Naive thymus-derived CD4-positive, alpha-beta T cell (primary cell): ENCODE data around the gene MELK. TPM values are rescaled to one million over a fixed set of nuclear protein-coding genes. Genes with fewer than 3 reads are reported as not detected.
A peak's percentile ranks its signal among the peaks of the same experiment; 100 is the strongest.

ENCODE experiments used
- ATAC-seq: fragments of 150-1000 bp; cut with Tn5 transposase; 2 replicates; pipeline ENCODE4 v1.10.0; 2021; ENCODE audit warnings: mild to moderate bottlenecking, moderate library complexity
- CTCF ChIA-PET: fragments of 350-600 bp; sonication (Branson Sonifier 250); formaldehyde crosslinking; loops from one replicate; lab custom pipeline; 2021; ENCODE audit warnings: antibody characterized with exemption; lab: Charles Lee
- POLR2A ChIA-PET: fragments of 350-600 bp; sonication (Branson Sonifier 250); formaldehyde crosslinking; loops from one replicate; lab custom pipeline; 2021; ENCODE audit warnings: antibody characterized with exemption, inconsistent platforms; lab: Charles Lee
- DNase-seq, 9 donors: peaks; one replicate each; pipeline versions ENCODE4 v3.0.0 to v3.0.0-alpha.2; 2020 to 2022; ENCODE audit warnings: mixed read lengths in 1 of 9
- H3K27ac ChIP-seq: one replicate; pipeline ENCODE4 v1.7.0; 2013; ENCODE audit warnings: mild to moderate bottlenecking, low read depth, low read length, moderate library complexity
- H3K27me3 ChIP-seq, 2 donors: one replicate each; pipeline ENCODE4 v1.7.0; 2013; ENCODE audit warnings: low read length in 2 of 2, mild to moderate bottlenecking in 2 of 2, moderate library complexity in 2 of 2; ENCODE audit not compliant: control insufficient read depth in 2 of 2, insufficient read depth in 2 of 2
- H3K36me3 ChIP-seq, 3 experiments: 1 replicate in 2 of 3; 2 replicates in 1 of 3; pipeline ENCODE4 v1.7.0; 2013; ENCODE audit warnings: low read length in 3 of 3, mild to moderate bottlenecking in 3 of 3, moderate library complexity in 1 of 3; ENCODE audit not compliant: insufficient read depth in 3 of 3, control insufficient read depth in 2 of 3
- H3K4me1 ChIP-seq, 2 donors: one replicate each; pipeline ENCODE4 v1.7.0; 2013; ENCODE audit warnings: low read length in 2 of 2, mild to moderate bottlenecking in 2 of 2, moderate library complexity in 1 of 2; ENCODE audit not compliant: control insufficient read depth in 2 of 2, insufficient read depth in 2 of 2
- H3K4me3 ChIP-seq: 2 replicates; pipeline ENCODE4 v1.7.0; 2013; ENCODE audit warnings: mild to moderate bottlenecking, low read length
- H3K9me3 ChIP-seq, 3 experiments: 1 replicate in 2 of 3; 2 replicates in 1 of 3; pipeline ENCODE4 v1.7.0; 2013; ENCODE audit warnings: low read length in 3 of 3; ENCODE audit not compliant: control insufficient read depth in 2 of 3
- H3K27ac Mint-ChIP-seq, 9 donors: one replicate each; pipeline ENCODE4 v1.8.0; 2020 to 2022; ENCODE audit warnings: mixed read lengths in 9 of 9, mild to moderate bottlenecking in 8 of 9, moderate library complexity in 5 of 9, inconsistent platforms in 2 of 9
- H3K27me3 Mint-ChIP-seq, 5 donors: one replicate each; pipeline ENCODE4 v1.8.0; 2021 to 2022; ENCODE audit warnings: mixed read lengths in 5 of 5, mild to moderate bottlenecking in 1 of 5
- H3K36me3 Mint-ChIP-seq, 5 donors: one replicate each; pipeline ENCODE4 v1.8.0; 2020 to 2022; ENCODE audit warnings: mixed read lengths in 5 of 5, mild to moderate bottlenecking in 3 of 5, inconsistent platforms in 1 of 5
- H3K4me1 Mint-ChIP-seq, 7 donors: one replicate each; pipeline ENCODE4 v1.8.0; 2020 to 2022; ENCODE audit warnings: mixed read lengths in 7 of 7, mild to moderate bottlenecking in 3 of 7, inconsistent platforms in 1 of 7
- H3K4me3 Mint-ChIP-seq, 10 donors: one replicate each; pipeline ENCODE4 v1.8.0; 2020 to 2022; ENCODE audit warnings: mild to moderate bottlenecking in 10 of 10, mixed read lengths in 10 of 10, moderate library complexity in 6 of 10, inconsistent platforms in 2 of 10
- H3K9me3 Mint-ChIP-seq, 11 donors: one replicate each; pipeline ENCODE4 v1.8.0; 2020 to 2022; ENCODE audit warnings: mixed read lengths in 11 of 11, mild to moderate bottlenecking in 4 of 11, inconsistent platforms in 1 of 11, moderate library complexity in 1 of 11
- intact Hi-C, 2 donors: fragments of 100-400 bp; cut with micrococcal nuclease; formaldehyde crosslinking; loops; one replicate each; pipeline ENCODE4 v1.15.1; 2023
- polyA plus RNA-seq, 2 donors: library from polyadenylated mRNA; unstranded; fragments of 300-500 nt; fragmentation: Illumina TruSeq; gene quantifications; one replicate each; pipeline ENCODE4 v1.2.3, GENCODE V29; 2021
- total RNA-seq, 6 experiments: library from RNA in 5 of 6; stranded (reverse) in 5 of 6; gene quantifications; 1 replicate in 5 of 6; 2 replicates in 1 of 6; pipeline ENCODE4 v1.2.3 and lab custom pipeline; 2021 to 2026

The MELK gene
- total and polyA plus RNA-seq, 7 experiments from 2014 or later = 0.22 to 40.2 (median 0.88) TPM; not detected in 4

DNA sequence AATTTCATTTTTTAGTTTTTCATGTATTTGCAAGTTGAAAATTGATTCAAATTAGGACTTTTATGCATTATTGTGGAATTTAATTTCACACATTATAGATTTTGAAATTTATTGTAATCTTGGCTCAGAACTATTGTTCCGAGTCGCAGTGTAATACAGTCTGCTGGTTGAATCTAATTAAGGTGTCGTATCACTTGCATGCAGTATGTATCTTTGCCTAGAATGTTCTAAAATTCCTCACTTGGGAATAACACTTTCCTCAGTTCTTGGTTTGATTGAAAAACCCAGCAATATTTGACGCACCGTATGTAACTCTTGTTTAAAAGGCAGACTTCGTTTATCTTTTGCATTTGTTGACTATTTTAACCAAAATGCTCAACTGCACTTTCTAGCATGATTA, 49.4 kb downstream of the MELK start:
- Histone ChIP-seq H3K4me3 (no peak overlapping the region), H3K9me3 (no peaks in the 10 kb centered on the region), H3K27me3 (no peaks in the 10 kb centered on the region), H3K27ac (no peak overlapping the region), H3K4me1 (no peaks in the 10 kb centered on the region), H3K36me3 (no peaks in the 10 kb centered on the region)
- Mint-ChIP-seq H3K4me1 (peaks cover 0 to 8% (median 0%) of the 10 kb centered on the region in 7 donors), H3K9me3 (peaks cover 0 to 2% (median 0%) of the 10 kb centered on the region in 11 donors), H3K36me3 (peaks cover 0 to 6% (median 0%) of the 10 kb centered on the region in 5 donors), H3K27me3 (no peaks in the 10 kb centered on the region), H3K4me3 (no peak overlapping the region), H3K27ac (no peak overlapping the region)
- DNase-seq (no peak), ATAC-seq (no peak)
- POLR2A ChIA-PET = interaction anchor here (0.8 kb wide), 1 partner anchor 238 kb away, joined by 3 read pairs; no protein-coding TSS in a partner anchor
- intact Hi-C loops = no loop called here
- CTCF ChIA-PET = no interaction called here

DNA sequence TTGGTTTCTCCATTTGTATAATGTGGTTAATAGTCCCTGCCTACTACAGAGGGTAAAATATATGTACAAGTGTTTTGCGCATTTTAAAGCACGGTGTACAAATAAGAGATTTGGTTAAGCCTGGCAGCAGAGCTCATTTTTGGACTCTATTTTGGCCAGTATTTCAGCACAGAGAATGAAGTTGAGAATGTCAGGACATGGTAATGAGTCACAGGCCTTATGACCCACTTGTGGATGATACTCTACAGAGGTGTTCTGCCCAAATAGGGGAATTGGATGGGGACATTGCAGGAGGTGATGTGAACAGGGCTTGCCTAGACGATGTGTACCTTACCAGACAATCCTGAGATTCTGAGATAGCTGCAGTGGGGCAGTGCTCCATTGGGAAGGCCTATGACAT, 50.6 kb downstream of the MELK start:
- DNase-seq (no peak), ATAC-seq (no peak)
- Mint-ChIP-seq H3K9me3 (peaks cover 0 to 2% (median 0%) of the 10 kb centered on the region in 11 donors), H3K4me3 (no peak overlapping the region), H3K27me3 (no peaks in the 10 kb centered on the region), H3K4me1 (peaks cover 0 to 8% (median 0%) of the 10 kb centered on the region in 7 donors), H3K36me3 (peaks cover 0 to 6% (median 0%) of the 10 kb centered on the region in 5 donors), H3K27ac (peak overlapping the region in 1 of 9 donors; percentile 44)
- Histone ChIP-seq H3K36me3 (no peaks in the 10 kb centered on the region), H3K27me3 (no peaks in the 10 kb centered on the region), H3K9me3 (no peaks in the 10 kb centered on the region), H3K27ac (no peak overlapping the region), H3K4me1 (no peaks in the 10 kb centered on the region), H3K4me3 (no peak overlapping the region)
- ChIA-PET POLR2A (no interaction called here), CTCF (no interaction called here)
- intact Hi-C loops = no loop called here

DNA sequence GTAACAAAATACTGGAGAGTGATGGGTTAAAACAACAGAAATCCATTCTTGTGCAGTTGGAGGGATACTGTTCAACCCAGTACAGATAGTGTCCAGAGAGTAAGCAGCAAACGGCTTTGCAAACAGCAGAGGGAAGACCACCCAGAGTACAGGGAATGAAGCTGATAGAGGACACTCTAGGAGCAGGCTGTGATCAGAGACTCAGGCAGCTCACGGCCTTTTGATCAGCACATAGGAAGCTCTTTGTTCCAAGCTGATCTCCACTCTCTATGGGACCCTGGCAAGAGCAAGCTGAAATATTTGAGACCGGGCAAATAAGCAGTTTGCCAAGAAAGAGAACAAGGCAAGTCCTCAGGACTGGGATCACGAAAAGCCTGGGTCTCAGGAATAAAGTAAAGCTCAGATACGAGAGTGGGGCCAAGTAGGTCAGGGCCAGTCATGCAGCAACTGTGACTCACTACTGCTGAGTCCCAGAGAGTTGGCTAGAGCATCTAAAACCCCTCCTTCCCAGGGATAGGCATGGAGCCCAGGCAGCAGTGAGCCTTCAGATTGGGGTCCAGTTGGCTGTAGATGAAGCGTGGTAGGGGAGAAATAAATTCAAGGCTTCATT, 52.4 kb downstream of the MELK start:
- ChIA-PET POLR2A (interaction anchor here (0.6 kb wide), 1 partner anchor 347 kb away, joined by 3 read pairs; no protein-coding TSS in a partner anchor), CTCF (interaction anchor here (0.9 kb wide), 1 partner anchor 9 kb away, joined by 3 read pairs; no protein-coding TSS in a partner anchor)
- Histone ChIP-seq H3K4me3 (no peak overlapping the region), H3K9me3 (no peaks in the 10 kb centered on the region), H3K27ac (no peak overlapping the region), H3K27me3 (no peaks in the 10 kb centered on the region), H3K36me3 (no peaks in the 10 kb centered on the region), H3K4me1 (no peaks in the 10 kb centered on the region)
- ATAC-seq (no peak), DNase-seq (no peak)
- Mint-ChIP-seq H3K27ac (peak overlapping the region in 1 of 9 donors; percentile 6), H3K36me3 (peaks cover 0 to 8% (median 0%) of the 10 kb centered on the region in 5 donors), H3K9me3 (peaks cover 0 to 2% (median 0%) of the 10 kb centered on the region in 11 donors), H3K27me3 (no peaks in the 10 kb centered on the region), H3K4me3 (no peak overlapping the region), H3K4me1 (peaks cover 0 to 5% (median 0%) of the 10 kb centered on the region in 7 donors)
- intact Hi-C loops = no loop called here

DNA sequence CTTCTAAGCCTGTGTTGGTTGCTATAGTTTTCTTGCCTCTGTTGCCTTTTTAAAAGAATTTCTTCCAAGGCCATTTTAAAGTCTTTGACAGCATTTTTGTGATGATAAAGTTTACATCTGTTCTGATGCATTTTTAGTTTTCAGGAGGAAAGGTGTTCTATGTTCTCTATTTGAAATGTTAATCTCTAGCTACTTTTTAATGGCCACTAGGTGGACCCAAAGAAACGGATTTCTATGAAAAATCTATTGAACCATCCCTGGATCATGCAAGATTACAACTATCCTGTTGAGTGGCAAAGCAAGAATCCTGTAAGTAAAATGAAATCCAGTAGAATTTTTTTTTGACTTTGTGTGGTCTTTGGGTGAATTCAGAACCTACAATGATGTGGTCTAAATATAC, 60.2 kb downstream of the MELK start:
- Mint-ChIP-seq H3K27me3 (no peaks in the 10 kb centered on the region), H3K4me1 (peaks cover 0 to 4% (median 0%) of the 10 kb centered on the region in 7 donors), H3K4me3 (no peak overlapping the region), H3K36me3 (peaks cover 0 to 9% (median 0%) of the 10 kb centered on the region in 5 donors), H3K27ac (no peak overlapping the region), H3K9me3 (no peaks in the 10 kb centered on the region)
- Histone ChIP-seq H3K4me1 (no peaks in the 10 kb centered on the region), H3K27me3 (no peaks in the 10 kb centered on the region), H3K27ac (no peak overlapping the region), H3K4me3 (no peak overlapping the region), H3K36me3 (no peaks in the 10 kb centered on the region), H3K9me3 (no peaks in the 10 kb centered on the region)
- ATAC-seq (no peak), DNase-seq (peak in 1 of 9 donors; percentile 7)
- CTCF ChIA-PET = interaction anchor here (0.6 to 0.7 kb wide), 2 partner anchors 96 to 222 kb away, joined by 3 to 7 read pairs; no protein-coding TSS in a partner anchor
- intact Hi-C loops = loop anchor here (1.0 to 10.0 kb wide), 3 partner anchors 96 to 226 kb away; no protein-coding TSS in a partner anchor
- POLR2A ChIA-PET = no interaction called here

DNA sequence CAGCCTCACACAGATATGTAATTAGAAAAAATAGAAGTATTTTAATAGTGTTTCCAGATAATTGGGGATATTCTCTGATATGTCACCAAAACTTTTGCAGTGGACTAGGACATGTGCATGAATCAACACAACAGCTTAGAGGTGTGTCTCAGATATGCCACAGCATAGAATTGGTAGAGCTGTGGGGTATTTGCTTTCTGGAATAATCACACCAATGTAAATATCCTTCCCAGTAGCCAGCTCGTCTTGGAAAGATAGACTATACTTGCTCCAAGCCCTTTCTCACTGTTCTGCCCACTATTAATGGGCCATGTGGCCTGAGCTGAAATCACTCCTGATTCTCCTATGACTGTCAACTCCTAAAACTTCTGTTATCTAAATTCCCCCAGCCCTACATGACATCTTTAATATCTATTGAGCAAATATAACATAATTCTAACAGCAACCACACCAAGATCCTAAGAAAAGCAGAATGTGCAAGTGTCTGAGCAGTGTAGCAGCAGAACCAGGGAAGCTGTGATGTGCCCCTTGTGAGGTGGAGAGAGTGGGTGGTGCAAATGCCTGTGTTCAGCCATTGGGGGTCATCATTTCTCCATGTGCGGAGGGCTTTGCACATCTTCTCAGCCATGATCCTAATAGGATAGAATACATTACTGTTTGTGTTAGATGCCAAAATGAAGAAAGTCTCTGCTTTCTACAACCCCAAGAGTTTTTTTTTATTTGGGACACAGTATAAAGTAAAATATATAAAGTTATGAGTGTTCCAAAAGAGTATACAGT, 65.0 kb downstream of the MELK start:
- no peaks in the 10 kb centered on the region for H3K27me3 Mint-ChIP-seq
- H3K27ac Mint-ChIP-seq = no peak overlapping the region
- Histone ChIP-seq H3K4me1 (no peaks in the 10 kb centered on the region), H3K9me3 (no peaks in the 10 kb centered on the region), H3K36me3 (no peaks in the 10 kb centered on the region), H3K27ac (no peak overlapping the region), H3K27me3 (no peaks in the 10 kb centered on the region), H3K4me3 (no peak overlapping the region)
- H3K4me3 Mint-ChIP-seq = no peak overlapping the region
- peaks cover 0 to 15% (median 0%) of the 10 kb centered on the region in 7 donors for H3K4me1 Mint-ChIP-seq
- POLR2A ChIA-PET = interaction anchor here (0.5 kb wide), 1 partner anchor 197 kb away, joined by 3 read pairs; no protein-coding TSS in a partner anchor
- intact Hi-C loops = loop anchor here in 1 of 2 donors (10.0 kb wide), 1 partner anchor 217 kb away; no protein-coding TSS in a partner anchor
- no peak for ATAC-seq
- H3K36me3 Mint-ChIP-seq = peaks cover 0 to 13% (median 0%) of the 10 kb centered on the region in 5 donors
- DNase-seq = no peak
- CTCF ChIA-PET = interaction anchor here (1.0 kb wide), 1 partner anchor 91 kb away, joined by 3 read pairs; no protein-coding TSS in a partner anchor
- no peaks in the 10 kb centered on the region for H3K9me3 Mint-ChIP-seq

DNA sequence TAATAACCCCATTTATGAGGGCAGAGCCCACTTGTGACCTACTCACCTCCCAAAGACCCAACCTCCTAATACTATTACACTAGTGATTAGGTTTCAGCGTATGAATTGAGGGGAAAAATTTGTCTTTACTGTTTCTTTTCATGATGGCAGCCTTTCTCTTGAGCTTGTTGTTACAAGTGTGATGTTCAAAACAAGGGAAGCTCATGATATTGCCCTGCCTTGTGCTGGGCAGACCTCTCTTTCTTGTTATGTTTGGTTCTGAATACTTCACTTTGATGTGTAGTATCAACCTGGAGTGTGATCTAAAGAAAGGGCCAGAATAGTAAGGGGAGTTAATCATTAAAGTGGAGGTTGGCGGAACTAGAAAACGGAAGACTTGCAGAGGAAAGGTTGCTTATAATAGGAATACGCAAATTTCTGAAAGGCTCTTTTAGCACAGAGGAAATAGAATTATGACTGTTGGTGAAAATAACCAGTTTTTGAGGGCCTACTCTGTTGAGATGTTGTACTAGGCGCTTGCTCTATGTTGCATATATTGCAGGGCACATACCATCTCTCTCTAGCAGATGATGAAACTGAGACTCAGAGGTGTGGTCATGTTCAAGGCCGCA, 68.2 kb downstream of the MELK start:
- Histone ChIP-seq H3K4me3 (no peak overlapping the region), H3K4me1 (no peaks in the 10 kb centered on the region), H3K27me3 (no peaks in the 10 kb centered on the region), H3K27ac (no peak overlapping the region), H3K36me3 (no peaks in the 10 kb centered on the region), H3K9me3 (no peaks in the 10 kb centered on the region)
- peaks cover 0 to 13% (median 0%) of the 10 kb centered on the region in 7 donors for H3K4me1 Mint-ChIP-seq
- intact Hi-C loops = no loop called here
- H3K4me3 Mint-ChIP-seq = no peak overlapping the region
- H3K27ac Mint-ChIP-seq = no peak overlapping the region
- CTCF ChIA-PET = no interaction called here
- no peaks in the 10 kb centered on the region for H3K27me3 Mint-ChIP-seq
- no peaks in the 10 kb centered on the region for H3K9me3 Mint-ChIP-seq
- H3K36me3 Mint-ChIP-seq = peaks cover 0 to 15% (median 0%) of the 10 kb centered on the region in 5 donors
- no peak for DNase-seq
- POLR2A ChIA-PET = no interaction called here
- ATAC-seq = no peak
